GM23338 (cell line): ENCODE data around the gene ASB5.

ENCODE experiments used
- CTCF ChIP-seq, 2 experiments: fragments of 200-600 bp in 1 of 2; sonication (generic) in 1 of 2; conservative IDR thresholded peaks; 2 replicates each; pipeline versions ENCODE4 v1.5.1 to v1.6.1; 2016 to 2017; ENCODE audit warnings: antibody characterized with exemption in 2 of 2, low read depth in 2 of 2, mild to moderate bottlenecking in 2 of 2, moderate library complexity in 1 of 2
- EZH2 ChIP-seq: fragments of 200-600 bp; sonication (generic); IDR thresholded peaks from one replicate; pipeline ENCODE4 v1.8.0; 2017; ENCODE audit warnings: antibody characterized with exemption, mild to moderate bottlenecking, low read depth; ENCODE audit not compliant: unreplicated experiment
- JUNB ChIP-seq: IDR thresholded peaks from one replicate; pipeline ENCODE4 v1.6.1; 2016; ENCODE audit warnings: antibody characterized with exemption; ENCODE audit not compliant: unreplicated experiment
- STAT1 ChIP-seq: IDR thresholded peaks from one replicate; pipeline ENCODE4 v1.6.1; 2016; ENCODE audit warnings: antibody characterized with exemption; ENCODE audit not compliant: unreplicated experiment

DNA sequence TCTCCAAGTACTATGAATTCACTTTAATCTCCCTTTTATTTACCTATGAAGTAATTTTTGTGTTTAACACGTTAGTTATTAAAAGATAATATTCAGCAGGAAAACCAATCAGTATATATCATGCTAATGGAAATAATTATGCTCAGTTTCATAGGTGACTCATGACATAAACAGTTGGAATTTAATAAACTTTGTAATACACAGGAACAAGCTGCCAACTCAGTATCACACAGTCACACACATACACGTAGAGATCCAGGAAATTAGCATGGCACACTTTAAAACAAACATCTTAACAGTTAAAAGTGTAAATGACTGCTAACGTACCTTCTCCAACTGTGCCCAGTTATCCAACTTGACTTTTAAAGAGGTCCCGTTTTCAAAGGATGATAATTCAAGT, 75.9 kb downstream of the ASB5 start:
- TF ChIP-seq CTCF (conservative IDR thresholded peaks at IDR 0.05; ENCODE audit: low read depth in 2 of 2) (no peak), EZH2 (no peak), STAT1 (no peak), JUNB (no peak)
